Coronary artery (tissue), 2 donors: ENCODE data around the gene BBIP1.

Experiments used
- DNase-seq: peaks from one replicate; pipeline ENCODE4 v3.0.0-alpha.2; 2017; ENCODE audit warnings: low spot score
- H3K27ac ChIP-seq, 2 donors: fragments of 200-600 bp; sonication (generic); one replicate each; pipeline ENCODE4 v1.5.1; 2016 to 2019
- H3K4me3 ChIP-seq: fragments of 200-600 bp; sonication (generic); 2 replicates; pipeline ENCODE4 v1.5.1; 2016; ENCODE audit warnings: mild to moderate bottlenecking, moderate library complexity
- TF ChIP-seq, protein P1 (sequence below): fragments of 200-600 bp; sonication (generic); IDR thresholded peaks from one replicate; pipeline ENCODE4 v1.5.1; 2019; ENCODE audit warnings: antibody characterized with exemption

Gene BBIP1

GRCh38 chr10:110918643-110919348 is at the start of gene BBIP1:
TSS of gene BBIP1 (minus strand) at chr10:110919180. CDS start at chr10:110918157, 1,023 bp downstream.
- H3K4me3 ChIP-seq: peak within 1 kb of the TSS; percentile 86
- TF ChIP-seq, protein P1, sequence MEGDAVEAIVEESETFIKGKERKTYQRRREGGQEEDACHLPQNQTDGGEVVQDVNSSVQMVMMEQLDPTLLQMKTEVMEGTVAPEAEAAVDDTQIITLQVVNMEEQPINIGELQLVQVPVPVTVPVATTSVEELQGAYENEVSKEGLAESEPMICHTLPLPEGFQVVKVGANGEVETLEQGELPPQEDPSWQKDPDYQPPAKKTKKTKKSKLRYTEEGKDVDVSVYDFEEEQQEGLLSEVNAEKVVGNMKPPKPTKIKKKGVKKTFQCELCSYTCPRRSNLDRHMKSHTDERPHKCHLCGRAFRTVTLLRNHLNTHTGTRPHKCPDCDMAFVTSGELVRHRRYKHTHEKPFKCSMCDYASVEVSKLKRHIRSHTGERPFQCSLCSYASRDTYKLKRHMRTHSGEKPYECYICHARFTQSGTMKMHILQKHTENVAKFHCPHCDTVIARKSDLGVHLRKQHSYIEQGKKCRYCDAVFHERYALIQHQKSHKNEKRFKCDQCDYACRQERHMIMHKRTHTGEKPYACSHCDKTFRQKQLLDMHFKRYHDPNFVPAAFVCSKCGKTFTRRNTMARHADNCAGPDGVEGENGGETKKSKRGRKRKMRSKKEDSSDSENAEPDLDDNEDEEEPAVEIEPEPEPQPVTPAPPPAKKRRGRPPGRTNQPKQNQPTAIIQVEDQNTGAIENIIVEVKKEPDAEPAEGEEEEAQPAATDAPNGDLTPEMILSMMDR: no peak
- peak within 1 kb of the TSS; percentile 98 for H3K27ac ChIP-seq
- no peak for DNase-seq

DNA sequence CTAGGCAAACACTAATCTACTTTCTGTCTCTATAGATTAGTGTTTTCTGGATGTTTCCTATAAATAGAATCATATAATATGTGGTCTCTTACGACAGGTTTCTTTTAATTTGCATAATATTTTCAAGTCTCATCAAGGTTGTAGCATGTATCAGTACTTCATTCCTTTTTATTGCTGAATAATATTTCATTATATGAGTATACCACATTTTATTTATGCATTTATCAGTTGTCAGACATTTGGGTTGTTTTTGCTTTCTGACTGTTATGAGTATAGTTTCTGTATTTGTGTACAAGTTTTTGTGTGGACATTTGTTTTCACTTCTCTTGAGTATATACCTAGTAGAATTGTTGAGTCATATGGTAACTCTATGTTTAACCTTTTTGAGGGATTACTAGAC is 48.7 kb upstream of the BBIP1 start:
- no peak for DNase-seq
- TF ChIP-seq, protein P1: no peak
- H3K27ac ChIP-seq: no peak overlapping the region
- no peak overlapping the region for H3K4me3 ChIP-seq

DNA sequence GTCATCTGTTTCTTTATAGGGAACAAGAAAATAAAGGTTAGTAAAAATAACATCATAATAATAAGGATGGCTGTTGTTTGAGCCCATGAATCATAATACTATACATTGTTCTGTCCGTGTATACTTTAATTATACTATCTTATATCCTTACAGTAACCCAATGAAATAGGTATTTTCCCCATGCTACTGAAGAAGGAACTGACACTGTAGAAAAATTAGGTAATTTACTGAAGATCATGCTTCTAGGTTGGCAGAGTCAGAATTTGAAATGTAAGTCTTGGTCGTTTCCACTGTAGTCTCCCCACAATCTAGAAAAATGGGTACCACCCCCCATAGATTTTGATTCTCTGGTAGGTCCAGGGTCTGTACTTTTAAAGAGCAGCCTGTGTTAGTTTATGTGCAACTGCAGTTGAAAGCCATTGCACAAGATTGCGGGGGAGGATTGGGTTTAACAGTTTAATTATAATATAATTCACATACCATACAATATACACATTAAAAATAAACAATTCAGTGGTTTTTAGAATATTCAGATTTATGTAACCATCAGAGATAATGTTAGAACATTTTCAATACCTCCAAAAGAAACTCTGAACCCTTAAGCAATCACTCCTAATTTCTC is 48.1 kb upstream of the BBIP1 start:
- no peak overlapping the region for H3K4me3 ChIP-seq
- TF ChIP-seq, protein P1: no peak
- H3K27ac ChIP-seq: no peak overlapping the region
- no peak for DNase-seq

- H3K27ac ChIP-seq: no peak overlapping the region
- no peak overlapping the region for H3K4me3 ChIP-seq
- TF ChIP-seq, protein P1: no peak
- DNase-seq: no peak
Measured at GRCh38 chr10:110966146-110966545, 47.2 kb upstream of the BBIP1 start.

GRCh38 chr10:110965216-110965615 is 46.2 kb upstream of the BBIP1 start:
- TF ChIP-seq, protein P1: no peak
- no peak for DNase-seq

GRCh38 chr10:110964681-110965080 is 45.7 kb upstream of the BBIP1 start:
- TF ChIP-seq, protein P1: no peak
- H3K4me3 ChIP-seq: no peak overlapping the region
- H3K27ac ChIP-seq: no peak overlapping the region
- no peak for DNase-seq

More at GRCh38 chr10:110965216-110965615, 46.2 kb upstream of the BBIP1 start:
- Histone ChIP-seq H3K27ac (no peak overlapping the region), H3K4me3 (no peak overlapping the region)

- no peak for DNase-seq
- Histone ChIP-seq H3K4me3 (no peak overlapping the region), H3K27ac (no peak overlapping the region)
- TF ChIP-seq, protein P1: no peak
Measured at GRCh38 chr10:110963162-110963561, 44.2 kb upstream of the BBIP1 start.
